GM19193 (cell line): ENCODE measurements around the gene ZC3H7B.

Experiments
- POLR2A ChIP-seq: IDR thresholded peaks from 4 replicates; pipeline ENCODE4 v1.6.1; 2011; ENCODE audit not compliant: insufficient read depth, insufficient read length; ENCODE audit errors: extremely low read depth

ZC3H7B gene, protein sequence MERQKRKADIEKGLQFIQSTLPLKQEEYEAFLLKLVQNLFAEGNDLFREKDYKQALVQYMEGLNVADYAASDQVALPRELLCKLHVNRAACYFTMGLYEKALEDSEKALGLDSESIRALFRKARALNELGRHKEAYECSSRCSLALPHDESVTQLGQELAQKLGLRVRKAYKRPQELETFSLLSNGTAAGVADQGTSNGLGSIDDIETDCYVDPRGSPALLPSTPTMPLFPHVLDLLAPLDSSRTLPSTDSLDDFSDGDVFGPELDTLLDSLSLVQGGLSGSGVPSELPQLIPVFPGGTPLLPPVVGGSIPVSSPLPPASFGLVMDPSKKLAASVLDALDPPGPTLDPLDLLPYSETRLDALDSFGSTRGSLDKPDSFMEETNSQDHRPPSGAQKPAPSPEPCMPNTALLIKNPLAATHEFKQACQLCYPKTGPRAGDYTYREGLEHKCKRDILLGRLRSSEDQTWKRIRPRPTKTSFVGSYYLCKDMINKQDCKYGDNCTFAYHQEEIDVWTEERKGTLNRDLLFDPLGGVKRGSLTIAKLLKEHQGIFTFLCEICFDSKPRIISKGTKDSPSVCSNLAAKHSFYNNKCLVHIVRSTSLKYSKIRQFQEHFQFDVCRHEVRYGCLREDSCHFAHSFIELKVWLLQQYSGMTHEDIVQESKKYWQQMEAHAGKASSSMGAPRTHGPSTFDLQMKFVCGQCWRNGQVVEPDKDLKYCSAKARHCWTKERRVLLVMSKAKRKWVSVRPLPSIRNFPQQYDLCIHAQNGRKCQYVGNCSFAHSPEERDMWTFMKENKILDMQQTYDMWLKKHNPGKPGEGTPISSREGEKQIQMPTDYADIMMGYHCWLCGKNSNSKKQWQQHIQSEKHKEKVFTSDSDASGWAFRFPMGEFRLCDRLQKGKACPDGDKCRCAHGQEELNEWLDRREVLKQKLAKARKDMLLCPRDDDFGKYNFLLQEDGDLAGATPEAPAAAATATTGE

DNA sequence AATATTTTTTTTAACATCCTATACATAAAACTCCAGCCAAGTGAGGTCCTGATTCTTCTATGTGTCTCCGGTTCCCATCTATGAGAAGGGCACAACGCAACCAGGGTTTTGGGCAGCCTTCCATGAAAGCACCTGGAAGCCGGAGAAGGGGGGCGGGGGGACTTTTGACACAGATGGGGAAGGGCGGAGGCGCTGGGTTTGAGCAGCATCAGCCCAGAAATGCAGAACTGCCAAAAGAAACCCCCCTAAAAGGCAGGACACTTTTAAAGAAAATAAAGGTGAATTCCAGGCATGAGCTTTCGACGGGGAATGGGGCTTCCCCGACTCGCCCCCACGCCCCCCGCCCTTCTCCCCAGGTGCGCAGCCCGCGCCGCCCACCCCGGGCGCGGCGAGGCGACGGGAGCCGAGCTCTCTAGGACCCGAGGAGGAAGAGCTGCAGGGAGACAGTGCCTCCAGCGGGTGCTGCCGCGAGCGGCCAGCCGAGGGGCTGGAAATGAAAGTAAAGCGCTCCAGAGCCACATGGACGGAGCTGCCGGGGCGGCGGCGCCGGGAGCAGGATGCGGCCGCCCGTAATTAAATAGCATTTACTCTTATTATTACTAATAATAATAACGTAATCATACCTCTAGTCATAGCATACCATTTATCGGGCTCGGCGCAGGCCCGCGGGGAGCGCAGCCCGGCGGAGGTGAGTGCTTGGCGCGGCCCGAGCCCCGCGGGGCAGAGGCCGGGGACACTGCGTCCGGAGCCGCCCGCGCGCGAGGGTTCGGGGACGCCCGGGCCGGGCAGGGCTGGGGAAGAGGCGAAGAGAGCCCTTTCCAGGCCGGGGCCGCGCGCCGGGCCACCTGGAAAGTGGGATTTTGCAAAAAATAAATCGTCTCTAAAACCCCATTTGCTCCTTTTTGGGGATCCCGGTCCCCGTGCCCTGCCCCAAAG, at the start of gene ZC3H7B:
Gene ZC3H7B, plus strand, starts transcription at position 441 of the 936 bp plus-strand sequence. CDS start 19,136 bp downstream, outside the sequence.
- peak; percentile 88 for TF ChIP-seq POLR2A

DNA sequence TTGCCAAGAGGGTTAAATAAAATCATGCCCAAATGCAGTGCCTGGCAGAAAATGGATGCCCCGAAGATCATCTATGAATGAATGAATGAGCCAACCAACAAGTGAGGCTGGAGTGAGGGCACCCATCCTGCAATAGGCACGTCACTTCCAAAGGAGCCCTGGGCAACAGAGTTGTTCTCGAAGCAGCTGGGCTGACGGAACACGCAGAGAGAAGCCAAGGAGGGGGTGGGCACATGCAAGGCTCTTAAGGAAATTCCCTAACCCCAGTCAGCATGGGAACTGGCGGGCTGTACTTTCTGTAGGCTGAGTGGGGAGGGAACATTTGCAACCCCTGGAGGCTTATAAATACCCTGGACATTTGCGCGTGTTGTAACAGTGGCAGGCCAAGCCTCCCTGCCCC, 49.0 kb upstream of the ZC3H7B start:
- TF ChIP-seq POLR2A = no peak

- TF ChIP-seq POLR2A = no peak
Measured at GRCh38 chr22:41254230-41254629, 47.1 kb upstream of the ZC3H7B start.

DNA sequence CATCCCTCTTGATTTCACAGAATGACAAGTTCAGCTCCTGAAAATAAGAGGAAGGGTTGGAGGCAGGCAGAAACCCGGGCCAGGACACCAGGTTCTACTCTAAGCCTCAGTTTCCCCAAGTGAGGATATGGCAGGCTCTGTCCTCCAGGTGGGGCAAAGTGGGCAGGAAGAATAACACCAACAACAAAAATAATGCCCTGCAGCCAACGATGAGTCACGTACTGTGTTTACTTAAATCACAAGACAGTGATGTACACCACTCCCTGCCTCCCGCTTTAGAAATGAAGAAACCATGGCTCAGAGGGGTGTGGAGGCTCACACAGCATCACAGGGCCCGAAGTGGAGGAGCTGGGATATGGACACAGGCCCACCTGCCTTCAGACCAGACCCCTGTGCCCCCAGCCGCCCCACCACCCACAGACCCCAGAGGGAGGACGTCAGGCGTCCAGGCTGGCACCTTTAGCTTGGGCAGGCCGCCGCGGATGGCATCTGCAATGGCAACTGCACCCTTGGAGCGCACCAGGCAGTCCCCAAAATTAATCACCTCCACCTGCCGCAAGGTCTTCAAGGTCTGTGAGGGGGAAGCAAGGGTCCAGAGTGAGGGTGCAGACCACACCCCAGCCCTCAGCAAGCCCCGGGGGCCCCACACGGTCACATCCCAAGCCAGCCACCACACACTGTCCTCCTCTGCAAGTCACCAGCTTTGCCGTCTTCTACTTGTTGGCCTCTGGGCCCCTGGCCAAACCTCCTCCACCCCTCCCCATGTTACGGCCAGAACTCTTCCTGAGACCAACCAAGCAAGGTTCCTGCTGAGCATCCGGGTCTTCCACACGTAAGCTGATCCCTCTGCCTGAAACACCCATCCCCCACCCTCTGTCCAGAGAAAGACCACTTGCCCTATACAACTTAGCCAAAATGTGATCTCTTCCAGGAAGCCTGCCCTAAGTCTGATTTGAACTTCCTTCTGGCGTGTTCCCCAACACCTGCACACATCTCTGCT, 44.8 kb upstream of the ZC3H7B start:
- no peak for TF ChIP-seq POLR2A

- no peak for TF ChIP-seq POLR2A
Measured at GRCh38 chr22:41257696-41258095, 43.6 kb upstream of the ZC3H7B start.

DNA sequence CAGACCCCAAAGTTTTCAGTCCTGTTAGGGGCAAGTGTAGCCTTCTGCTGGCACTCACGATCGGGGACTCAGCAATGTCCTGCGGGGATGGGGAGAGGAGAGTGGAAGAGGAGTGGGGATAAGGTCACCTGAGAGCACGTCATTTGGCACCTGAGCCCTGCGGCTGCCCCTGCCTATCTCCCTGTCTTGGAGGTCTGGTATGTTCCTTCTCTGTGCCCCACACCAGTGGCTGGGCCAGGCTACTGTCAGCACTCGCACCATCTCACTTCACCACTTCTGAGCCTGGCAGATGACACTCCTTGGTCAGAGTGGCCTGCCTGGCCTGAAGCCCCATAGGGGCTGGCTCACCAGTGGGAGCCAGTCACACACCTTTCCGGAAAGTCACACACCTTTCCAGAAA, 40.5 kb upstream of the ZC3H7B start:
- no peak for TF ChIP-seq POLR2A

DNA sequence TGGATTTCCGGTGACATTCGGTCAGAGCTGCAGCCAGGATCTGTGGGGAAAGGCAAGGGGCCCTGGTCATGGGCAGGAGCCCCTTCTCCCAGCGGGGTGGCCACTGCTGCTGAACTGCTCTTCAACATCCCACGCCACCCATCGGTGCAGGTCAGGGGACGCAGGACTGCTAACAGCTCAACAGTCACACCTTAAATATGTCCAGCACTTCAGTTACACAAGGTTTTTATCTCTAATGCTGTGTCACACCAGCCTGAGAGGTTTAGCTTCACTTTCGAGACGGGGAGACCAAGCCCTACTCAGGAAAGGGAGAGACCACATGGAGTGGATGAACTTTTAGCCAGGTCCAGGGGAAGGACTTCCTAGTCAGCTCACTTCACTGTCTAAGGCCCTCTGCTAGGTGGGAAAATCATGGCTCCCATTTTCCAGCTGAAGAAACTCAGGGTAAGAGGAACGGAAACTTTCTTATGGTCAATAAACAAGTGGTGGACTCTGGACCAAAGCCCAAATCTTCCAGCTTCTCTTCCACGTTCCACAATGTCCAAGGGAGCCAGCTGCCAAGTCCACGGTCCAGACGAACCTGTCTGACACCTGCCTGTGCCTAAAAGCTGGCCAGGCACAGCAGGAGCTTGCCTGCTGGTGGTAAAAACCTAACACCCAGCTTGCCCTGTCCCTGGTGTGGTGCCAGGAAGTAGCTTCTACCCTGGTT, 39.6 kb upstream of the ZC3H7B start:
- no peak for TF ChIP-seq POLR2A

GRCh38 chr22:41262250-41262765, 39.0 kb upstream of the ZC3H7B start:
- TF ChIP-seq POLR2A = no peak

DNA sequence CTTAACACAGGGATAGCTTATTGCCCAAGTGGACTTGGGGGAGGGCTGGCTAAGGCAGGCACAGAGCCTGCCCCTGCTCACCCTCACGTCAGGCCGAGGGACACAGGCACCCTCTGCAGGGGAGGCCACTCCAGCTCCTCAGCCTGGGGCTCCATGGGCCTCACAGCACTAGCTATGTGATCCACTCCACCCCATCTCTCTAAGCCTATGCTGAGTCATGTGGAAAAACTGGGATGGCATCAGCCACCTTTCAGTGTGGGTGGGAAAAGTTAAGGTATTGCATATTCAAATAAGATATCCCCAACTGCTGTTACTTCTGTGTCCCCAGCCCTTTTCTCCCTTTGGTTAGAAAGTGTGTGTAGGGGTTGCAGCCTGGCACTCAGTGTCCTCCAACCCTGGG, 37.6 kb upstream of the ZC3H7B start:
- no peak for TF ChIP-seq POLR2A

- TF ChIP-seq POLR2A = no peak
Measured at GRCh38 chr22:41264408-41264941, 36.9 kb upstream of the ZC3H7B start.

DNA sequence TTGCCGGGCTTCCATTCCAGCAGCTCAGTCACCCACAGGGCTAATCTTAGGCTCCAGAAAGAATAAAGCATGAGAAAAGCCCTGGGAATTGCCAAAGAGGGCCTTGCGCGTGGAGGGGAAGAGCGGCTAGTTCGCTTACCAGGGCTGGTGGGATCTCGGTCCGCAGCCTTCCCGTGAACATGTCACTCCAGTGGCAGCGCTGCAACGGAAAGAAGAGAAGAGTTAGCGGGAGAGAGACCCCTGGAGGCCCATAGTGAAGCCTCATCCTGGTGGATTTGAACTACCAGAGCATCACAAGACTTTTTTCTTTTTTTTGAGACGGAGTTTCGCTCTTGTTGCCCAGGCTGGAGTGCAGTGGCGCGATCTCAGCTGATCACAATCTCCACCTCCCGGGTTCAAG, 33.4 kb upstream of the ZC3H7B start:
- no peak for TF ChIP-seq POLR2A

DNA sequence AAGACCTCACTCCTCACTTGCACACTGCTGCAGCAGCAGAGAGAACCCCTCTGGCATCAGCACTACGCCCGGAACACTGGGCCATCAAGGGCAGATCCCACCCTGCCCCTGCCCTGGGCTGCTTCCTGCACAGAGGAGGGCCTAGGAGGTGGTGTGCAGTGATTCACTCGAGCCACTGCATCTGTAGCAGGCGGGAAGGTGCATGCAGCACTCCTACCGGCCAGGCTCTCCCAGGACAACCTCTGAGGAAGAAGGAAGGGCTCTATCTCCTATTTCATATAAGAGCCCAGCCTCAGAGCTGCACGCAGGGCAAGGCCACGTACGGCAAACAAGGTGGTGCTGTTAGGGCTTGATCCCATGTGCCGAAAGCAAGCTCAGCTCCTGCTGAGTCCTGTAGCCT, 29.5 kb upstream of the ZC3H7B start:
- TF ChIP-seq POLR2A = no peak
